Neutrophil (primary cell): ENCODE measurements around the gene NFAM1.

Experiments
- H3K27ac ChIP-seq: fragments of 200-600 bp; sonication (generic); 2 replicates; pipeline ENCODE4 v1.5.1; 2016; ENCODE audit warnings: mild to moderate bottlenecking, moderate library complexity
- H3K27me3 ChIP-seq: fragments of 200-600 bp; sonication (generic); 2 replicates; pipeline ENCODE4 v1.6.0; 2016; ENCODE audit warnings: mild to moderate bottlenecking
- H3K36me3 ChIP-seq: fragments of 200-600 bp; sonication (generic); 2 replicates; pipeline ENCODE4 v1.5.1; 2017
- H3K4me1 ChIP-seq, 2 experiments: fragments of 200-600 bp in 1 of 2; sonication (generic) in 1 of 2; 1 replicate in 1 of 2; 2 replicates in 1 of 2; pipeline versions ENCODE4 v1.5.1 to v1.6.1; 2013 to 2016; ENCODE audit warnings: low read depth in 1 of 2, low read length in 1 of 2, mild to moderate bottlenecking in 1 of 2, moderate library complexity in 1 of 2; ENCODE audit not compliant: control insufficient read depth in 1 of 2, insufficient read depth in 1 of 2
- H3K4me3 ChIP-seq, 2 experiments: fragments of 200-600 bp in 1 of 2; sonication (generic) in 1 of 2; 1 replicate in 1 of 2; 2 replicates in 1 of 2; pipeline ENCODE4 v1.5.1; 2013 to 2016; ENCODE audit warnings: low read depth in 1 of 2, low read length in 1 of 2, mild to moderate bottlenecking in 1 of 2, moderate library complexity in 1 of 2
- H3K9me3 ChIP-seq: fragments of 200-600 bp; sonication (generic); 2 replicates; pipeline ENCODE4 v1.5.1; 2016
- CTCF ChIP-seq: fragments of 200-600 bp; sonication (generic); IDR thresholded peaks from 2 replicates; pipeline ENCODE4 v1.5.1; 2016; ENCODE audit warnings: antibody characterized with exemption

Gene NFAM1

GRCh38 chr22:42334875-42335512, 97.2 kb downstream of the NFAM1 start:
- peaks cover 69% of the 10 kb centered on the region for H3K27me3 ChIP-seq
- no peaks in the 10 kb centered on the region for H3K4me1 ChIP-seq
- TF ChIP-seq CTCF = no peak
- no peaks in the 10 kb centered on the region for H3K9me3 ChIP-seq
- no peaks in the 10 kb centered on the region for H3K36me3 ChIP-seq
- H3K27ac ChIP-seq = no peak overlapping the region
- H3K4me3 ChIP-seq = no peak overlapping the region

GRCh38 chr22:42333544-42333943, 98.7 kb downstream of the NFAM1 start:
- no peaks in the 10 kb centered on the region for H3K4me1 ChIP-seq
- TF ChIP-seq CTCF = no peak
- no peaks in the 10 kb centered on the region for H3K9me3 ChIP-seq
- no peak overlapping the region for H3K27ac ChIP-seq
- H3K36me3 ChIP-seq = no peaks in the 10 kb centered on the region
- no peak overlapping the region for H3K4me3 ChIP-seq
- H3K27me3 ChIP-seq = peaks cover 69% of the 10 kb centered on the region

GRCh38 chr22:42332089-42332488, 100.1 kb downstream of the NFAM1 start:
- Histone ChIP-seq H3K36me3 (no peaks in the 10 kb centered on the region), H3K27ac (no peak overlapping the region), H3K9me3 (no peaks in the 10 kb centered on the region), H3K27me3 (peaks cover 55% of the 10 kb centered on the region), H3K4me3 (no peak overlapping the region), H3K4me1 (no peaks in the 10 kb centered on the region)
- TF ChIP-seq CTCF = no peak

- TF ChIP-seq CTCF = no peak
- H3K9me3 ChIP-seq = no peaks in the 10 kb centered on the region
- H3K27ac ChIP-seq = no peak overlapping the region
- no peaks in the 10 kb centered on the region for H3K4me1 ChIP-seq
- H3K4me3 ChIP-seq = no peak overlapping the region
- H3K27me3 ChIP-seq = peaks cover 48% of the 10 kb centered on the region
- no peaks in the 10 kb centered on the region for H3K36me3 ChIP-seq
These were observed 101.2 kb downstream of the NFAM1 start for GRCh38 chr22:42331014-42331413.
